ENCODE measurements around the gene XPO6. TPM values are rescaled to one million over a fixed set of nuclear protein-coding genes. Genes with fewer than 3 reads are reported as not detected.

XPO6 gene
- total and polyA plus RNA-seq, 7 experiments from 2014 or later, result 89.5 to 437 (median 371) TPM

DNA sequence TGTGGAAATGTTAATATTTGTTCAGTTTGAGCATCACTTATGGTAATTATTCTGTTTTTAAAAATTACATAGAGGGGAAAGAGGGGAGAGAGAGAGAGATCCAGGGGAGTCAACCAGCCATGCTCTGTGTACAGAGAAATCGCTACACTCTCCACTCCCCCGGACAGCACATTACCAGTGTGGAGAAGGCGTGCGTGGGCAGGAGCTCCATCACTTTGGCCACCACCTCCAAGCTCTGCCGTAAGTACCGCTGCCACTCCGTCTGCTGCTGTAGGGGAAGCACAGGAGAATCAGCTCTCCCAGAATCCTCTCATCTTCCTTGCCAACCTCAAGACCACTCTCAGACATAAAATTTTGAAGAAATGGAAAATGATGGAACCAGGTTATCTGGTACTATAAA is 78.1 kb downstream of the XPO6 start:
- Histone ChIP-seq H3K27ac (ENCODE audit: low read depth, low read length) (peak overlapping the region; percentile 27), H3K4me3 (ENCODE audit: low read length) (no peak overlapping the region), H3K27me3 (ENCODE audit: control insufficient read depth in 2 of 2, insufficient read depth in 2 of 2, low read length in 2 of 2) (no peaks in the 10 kb centered on the region), H3K36me3 (ENCODE audit: control insufficient read depth in 2 of 3, insufficient read depth in 3 of 3, low read length in 3 of 3) (peaks cover 24 to 71% (median 35%) of the 10 kb centered on the region in 3 experiments), H3K4me1 (ENCODE audit: control insufficient read depth in 2 of 2, insufficient read depth in 2 of 2, low read length in 2 of 2) (peaks cover 23 to 31% of the 10 kb centered on the region in 2 donors), H3K9me3 (ENCODE audit: control insufficient read depth in 2 of 3, low read length in 3 of 3) (no peaks in the 10 kb centered on the region)
- DNase-seq (no peak), ATAC-seq (no peak)
- ChIA-PET POLR2A (interaction anchor here (0.7 to 2.8 kb wide), 5 partner anchors 36 to 370 kb away, joined by 3 to 11 read pairs (median 8); no protein-coding TSS in a partner anchor), CTCF (interaction anchor here (0.9 to 12.3 kb wide), 3 partner anchors 30 to 85 kb away, joined by 3 to 168 read pairs (median 3); no protein-coding TSS in a partner anchor)
- intact Hi-C loops (cut with micrococcal nuclease), result no loop called here
- Mint-ChIP-seq H3K9me3 (peaks cover 0 to 1% (median 0%) of the 10 kb centered on the region in 11 donors), H3K36me3 (peaks cover 7 to 67% (median 29%) of the 10 kb centered on the region in 5 donors), H3K27me3 (no peaks in the 10 kb centered on the region), H3K27ac (peak overlapping the region in 8 of 9 donors; percentile 40 to 98 (median 72)), H3K4me1 (peaks cover 33 to 56% (median 46%) of the 10 kb centered on the region in 7 donors), H3K4me3 (no peak overlapping the region)

DNA sequence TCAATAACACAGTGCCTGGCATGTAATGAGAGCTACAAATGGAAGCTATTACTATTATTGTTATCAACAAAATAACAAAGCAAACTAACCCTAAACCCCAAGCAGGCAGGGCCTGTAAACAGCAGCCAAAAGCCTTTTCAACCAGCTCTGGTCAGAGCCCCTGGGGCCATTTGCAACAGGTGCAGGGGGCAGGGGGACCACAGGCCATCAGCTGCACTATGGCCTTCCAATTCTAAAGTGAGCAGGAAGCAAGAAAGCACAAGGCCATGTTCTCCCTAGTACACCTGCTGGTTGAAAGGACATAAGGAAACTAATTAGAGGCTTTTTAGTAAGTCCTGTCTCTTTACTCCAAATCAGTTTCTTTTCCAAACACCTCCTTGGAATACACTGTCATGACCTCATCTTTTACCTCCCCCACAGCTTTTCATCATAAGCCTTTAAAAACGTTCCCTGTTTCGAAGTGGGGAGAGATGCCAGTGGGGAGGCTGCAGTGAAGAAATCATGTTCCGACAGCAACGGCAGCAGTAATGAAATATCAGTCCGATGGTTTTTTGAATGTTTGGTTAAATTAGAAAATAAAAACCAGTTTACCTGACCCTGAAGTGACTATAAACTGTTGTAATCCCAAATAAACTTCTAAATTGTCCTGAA is 79.9 kb downstream of the XPO6 start:
- H3K36me3 Mint-ChIP-seq, result peaks cover 7 to 76% (median 30%) of the 10 kb centered on the region in 5 donors

DNA sequence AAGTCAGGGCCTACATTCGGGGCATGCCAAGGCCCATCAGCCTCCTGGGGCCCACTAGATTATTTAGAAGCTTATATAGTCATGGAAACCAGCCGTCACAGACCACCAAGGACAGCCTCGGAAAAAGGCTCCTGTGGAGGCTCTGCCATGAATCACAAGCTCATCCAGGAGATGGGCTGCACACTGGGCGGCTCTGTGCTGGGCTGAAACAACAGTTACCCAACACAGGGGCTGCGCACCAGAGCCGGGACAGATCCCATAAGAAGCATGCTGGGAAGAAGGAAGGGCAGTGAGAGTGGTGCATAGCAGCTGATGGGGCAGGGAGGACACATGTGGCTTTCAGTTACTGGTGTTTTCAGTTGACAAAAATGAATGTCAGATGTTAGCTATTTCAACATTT is 80.6 kb downstream of the XPO6 start:
- Histone ChIP-seq H3K4me3 (ENCODE audit: low read length) (no peak overlapping the region), H3K4me1 (ENCODE audit: control insufficient read depth in 2 of 2, insufficient read depth in 2 of 2, low read length in 2 of 2) (peaks cover 0 to 6% of the 10 kb centered on the region in 2 donors), H3K27me3 (ENCODE audit: control insufficient read depth in 2 of 2, insufficient read depth in 2 of 2, low read length in 2 of 2) (no peaks in the 10 kb centered on the region), H3K36me3 (ENCODE audit: control insufficient read depth in 2 of 3, insufficient read depth in 3 of 3, low read length in 3 of 3) (peaks cover 35 to 96% (median 49%) of the 10 kb centered on the region in 3 experiments), H3K27ac (ENCODE audit: low read depth, low read length) (no peak overlapping the region), H3K9me3 (ENCODE audit: control insufficient read depth in 2 of 3, low read length in 3 of 3) (no peaks in the 10 kb centered on the region)
- no peak overlapping the region for H3K4me3 Mint-ChIP-seq
- H3K36me3 Mint-ChIP-seq, result peaks cover 7 to 79% (median 34%) of the 10 kb centered on the region in 5 donors
- DNase-seq (no peak), ATAC-seq (no peak)
- ChIA-PET POLR2A (interaction anchor here (0.6 to 1.4 kb wide), 2 partner anchors 56 to 121 kb away, joined by 3 to 4 read pairs; no protein-coding TSS in a partner anchor), CTCF (interaction anchor here (12.3 kb wide), 1 partner anchor 88 kb away, joined by 168 read pairs; no protein-coding TSS in a partner anchor)
- peaks cover 0 to 1% (median 0%) of the 10 kb centered on the region in 11 donors for H3K9me3 Mint-ChIP-seq
- H3K4me1 Mint-ChIP-seq, result peaks cover 10 to 47% (median 34%) of the 10 kb centered on the region in 7 donors
- H3K27ac Mint-ChIP-seq, result peak overlapping the region in 6 of 9 donors; percentile 68 to 86 (median 70)
- H3K27me3 Mint-ChIP-seq, result no peaks in the 10 kb centered on the region
- intact Hi-C loops (cut with micrococcal nuclease), result no loop called here

More for the DNA sequence above, 79.9 kb downstream of the XPO6 start:
- Histone ChIP-seq H3K27ac (ENCODE audit: low read depth, low read length) (no peak overlapping the region), H3K27me3 (ENCODE audit: control insufficient read depth in 2 of 2, insufficient read depth in 2 of 2, low read length in 2 of 2) (no peaks in the 10 kb centered on the region), H3K4me1 (ENCODE audit: control insufficient read depth in 2 of 2, insufficient read depth in 2 of 2, low read length in 2 of 2) (peaks cover 6 to 13% of the 10 kb centered on the region in 2 donors), H3K4me3 (ENCODE audit: low read length) (no peak overlapping the region), H3K36me3 (ENCODE audit: control insufficient read depth in 2 of 3, insufficient read depth in 3 of 3, low read length in 3 of 3) (peaks cover 32 to 89% (median 45%) of the 10 kb centered on the region in 3 experiments), H3K9me3 (ENCODE audit: control insufficient read depth in 2 of 3, low read length in 3 of 3) (no peaks in the 10 kb centered on the region)
- no peak for DNase-seq
- ChIA-PET POLR2A (interaction anchor here (1.4 to 2.8 kb wide), 2 partner anchors 55 to 78 kb away, joined by 3 to 11 read pairs; no protein-coding TSS in a partner anchor), CTCF (interaction anchor here (12.3 kb wide), 1 partner anchor 87 kb away, joined by 168 read pairs; no protein-coding TSS in a partner anchor)
- Mint-ChIP-seq H3K4me1 (peaks cover 16 to 49% (median 36%) of the 10 kb centered on the region in 7 donors), H3K4me3 (no peak overlapping the region), H3K9me3 (peaks cover 0 to 1% (median 0%) of the 10 kb centered on the region in 11 donors), H3K27me3 (no peaks in the 10 kb centered on the region), H3K27ac (peak overlapping the region in 5 of 9 donors; percentile 31 to 86 (median 68))
- intact Hi-C loops (cut with micrococcal nuclease), result no loop called here
- ATAC-seq, result no peak

DNA sequence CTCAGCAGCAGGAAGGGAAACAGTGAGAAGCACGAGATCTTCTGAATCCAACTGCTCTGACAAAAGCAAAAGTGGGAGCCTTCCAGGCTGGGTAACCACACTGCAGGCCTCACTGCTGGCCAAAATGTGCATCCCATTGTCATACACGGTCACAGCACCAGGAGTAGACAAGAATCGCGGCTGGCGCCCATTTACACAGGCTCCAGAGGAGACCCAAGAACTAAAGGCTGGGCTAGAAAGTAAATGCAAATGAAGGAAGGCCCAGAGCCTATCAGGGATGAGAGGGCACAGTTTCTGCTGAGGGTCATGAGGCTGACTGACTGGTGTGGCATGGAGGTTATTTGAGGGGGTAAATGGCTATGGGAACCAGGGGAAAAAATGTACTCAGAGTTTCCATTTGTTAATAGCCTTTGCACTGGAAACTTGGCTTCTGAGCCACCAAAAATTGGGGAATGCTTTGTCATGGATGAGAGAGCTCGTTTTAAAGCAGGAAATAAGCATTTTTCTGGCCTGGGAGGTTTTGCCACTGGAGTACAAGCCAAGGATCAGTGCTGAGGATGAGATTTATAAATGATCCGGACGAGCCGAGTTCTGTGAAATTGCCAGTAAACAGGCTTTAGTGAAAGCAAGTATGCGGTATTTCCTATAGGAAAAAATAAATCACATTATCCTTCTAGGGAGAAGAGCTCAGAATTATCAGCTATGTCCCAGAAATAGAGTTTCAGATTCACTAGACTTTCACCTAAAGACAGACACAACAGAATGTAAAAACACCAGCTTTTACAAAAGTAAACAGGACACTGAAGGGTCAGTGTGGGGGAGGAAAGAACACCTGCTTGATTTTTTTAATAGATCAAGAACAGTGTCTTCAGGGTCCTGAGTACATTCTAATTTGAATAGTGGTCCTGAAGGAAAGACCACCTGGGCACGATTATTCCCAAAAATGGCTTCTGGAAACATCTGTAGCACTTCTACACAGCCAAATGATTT is 81.4 kb downstream of the XPO6 start:
- Histone ChIP-seq H3K4me1 (ENCODE audit: control insufficient read depth in 2 of 2, insufficient read depth in 2 of 2, low read length in 2 of 2) (no peaks in the 10 kb centered on the region), H3K36me3 (ENCODE audit: control insufficient read depth in 2 of 3, insufficient read depth in 3 of 3, low read length in 3 of 3) (peaks cover 35 to 99% (median 51%) of the 10 kb centered on the region in 3 experiments), H3K9me3 (ENCODE audit: control insufficient read depth in 2 of 3, low read length in 3 of 3) (no peaks in the 10 kb centered on the region), H3K27ac (ENCODE audit: low read depth, low read length) (no peak overlapping the region), H3K27me3 (ENCODE audit: control insufficient read depth in 2 of 2, insufficient read depth in 2 of 2, low read length in 2 of 2) (no peaks in the 10 kb centered on the region), H3K4me3 (ENCODE audit: low read length) (no peak overlapping the region)
- Mint-ChIP-seq H3K36me3 (peaks cover 7 to 84% (median 38%) of the 10 kb centered on the region in 5 donors), H3K9me3 (peaks cover 0 to 1% (median 0%) of the 10 kb centered on the region in 11 donors), H3K27me3 (no peaks in the 10 kb centered on the region), H3K27ac (peak overlapping the region; percentile 16 to 89 (median 70)), H3K4me1 (peaks cover 10 to 39% (median 28%) of the 10 kb centered on the region in 7 donors), H3K4me3 (no peak overlapping the region)
- DNase-seq (no peak), ATAC-seq (no peak)
- intact Hi-C loops (cut with micrococcal nuclease), result no loop called here
- ChIA-PET CTCF (interaction anchor here (12.3 kb wide), 1 partner anchor 89 kb away, joined by 168 read pairs; no protein-coding TSS in a partner anchor), POLR2A (interaction anchor here (0.6 to 1.4 kb wide), 2 partner anchors 56 to 121 kb away, joined by 3 to 4 read pairs; no protein-coding TSS in a partner anchor)

DNA sequence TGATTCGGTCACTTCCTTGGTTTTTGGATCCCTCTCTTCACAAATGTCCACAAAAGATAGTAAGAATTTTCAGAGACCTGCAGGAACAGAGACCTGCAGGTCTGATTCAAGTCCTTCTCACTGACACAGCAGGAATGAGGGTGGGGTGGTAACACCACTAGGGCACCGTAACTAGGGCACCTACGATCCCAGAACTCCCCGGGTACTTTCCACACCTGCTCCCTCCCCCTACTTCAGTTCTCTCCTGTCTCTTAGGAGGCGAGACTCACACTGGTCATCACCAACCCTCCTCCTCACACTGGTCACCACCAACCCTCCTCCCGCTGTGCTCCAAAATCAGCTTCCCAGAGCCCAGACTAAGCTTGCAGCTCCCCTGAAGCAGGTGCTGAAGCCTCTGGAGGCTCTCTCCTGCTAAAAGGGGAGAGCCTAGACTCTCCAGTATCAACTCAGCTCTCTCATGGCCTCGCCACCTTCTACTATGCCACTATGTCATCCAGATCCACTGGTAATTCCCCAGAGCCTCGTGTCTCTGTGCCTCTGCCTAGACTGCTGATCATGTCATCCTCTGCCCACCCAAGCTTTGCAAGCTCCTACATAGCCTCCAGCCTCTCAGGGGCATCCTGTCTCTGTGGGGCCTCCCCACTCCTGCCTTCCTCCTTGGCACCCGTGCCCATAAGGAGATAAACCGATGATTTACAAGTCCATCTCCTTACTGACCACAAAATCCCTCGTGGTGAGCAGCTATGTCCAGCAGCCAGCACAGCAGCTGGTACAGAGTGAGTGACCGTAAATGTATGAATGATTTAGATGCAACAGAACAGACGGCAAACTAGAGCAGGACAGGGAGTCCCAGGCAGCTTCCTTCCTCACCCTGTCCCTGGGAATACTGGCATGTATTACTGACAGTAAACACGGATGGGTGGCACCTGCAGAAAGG is 84.8 kb downstream of the XPO6 start:
- Mint-ChIP-seq H3K27ac (peak overlapping the region; percentile 1 to 81 (median 72)), H3K4me1 (peaks cover 10 to 30% (median 23%) of the 10 kb centered on the region in 7 donors), H3K36me3 (peaks cover 7 to 77% (median 40%) of the 10 kb centered on the region in 5 donors), H3K4me3 (peak overlapping the region in 1 of 10 donors; percentile 25), H3K27me3 (no peaks in the 10 kb centered on the region), H3K9me3 (peaks cover 0 to 1% (median 0%) of the 10 kb centered on the region in 11 donors)
- no peak for ATAC-seq
- H3K4me3 ChIP-seq (ENCODE audit: low read length), result no peak overlapping the region
- no peaks in the 10 kb centered on the region for H3K4me1 ChIP-seq (ENCODE audit: control insufficient read depth in 2 of 2, insufficient read depth in 2 of 2, low read length in 2 of 2)
- intact Hi-C loops (cut with micrococcal nuclease), result no loop called here
- no peaks in the 10 kb centered on the region for H3K27me3 ChIP-seq (ENCODE audit: control insufficient read depth in 2 of 2, insufficient read depth in 2 of 2, low read length in 2 of 2)
- POLR2A ChIA-PET, result no interaction called here
- H3K27ac ChIP-seq (ENCODE audit: low read depth, low read length), result no peak overlapping the region
- H3K9me3 ChIP-seq (ENCODE audit: control insufficient read depth in 2 of 3, low read length in 3 of 3), result no peaks in the 10 kb centered on the region
- no peak for DNase-seq
- CTCF ChIA-PET, result no interaction called here
- H3K36me3 ChIP-seq (ENCODE audit: control insufficient read depth in 2 of 3, insufficient read depth in 3 of 3, low read length in 3 of 3), result peaks cover 42 to 99% (median 45%) of the 10 kb centered on the region in 3 experiments

Measured in naive thymus-derived CD4-positive, alpha-beta T cell (primary cell).